Activated naive CD4-positive, alpha-beta T cell treated with anti-CD3 and anti-CD28 coated beads, Interleukin-2, amount 50 U/mL, for 16 hours (primary cell): Measurements from ENCODE around the gene TTLL11.

Source experiments
- DNase-seq: peaks from one replicate; pipeline ENCODE4 v3.0.0-alpha.2; 2020

TTLL11 gene

GRCh38 chr9:122109035-122109813, 16.1 kb upstream of the TTLL11 start:
- DNase-seq, result no peak

DNA sequence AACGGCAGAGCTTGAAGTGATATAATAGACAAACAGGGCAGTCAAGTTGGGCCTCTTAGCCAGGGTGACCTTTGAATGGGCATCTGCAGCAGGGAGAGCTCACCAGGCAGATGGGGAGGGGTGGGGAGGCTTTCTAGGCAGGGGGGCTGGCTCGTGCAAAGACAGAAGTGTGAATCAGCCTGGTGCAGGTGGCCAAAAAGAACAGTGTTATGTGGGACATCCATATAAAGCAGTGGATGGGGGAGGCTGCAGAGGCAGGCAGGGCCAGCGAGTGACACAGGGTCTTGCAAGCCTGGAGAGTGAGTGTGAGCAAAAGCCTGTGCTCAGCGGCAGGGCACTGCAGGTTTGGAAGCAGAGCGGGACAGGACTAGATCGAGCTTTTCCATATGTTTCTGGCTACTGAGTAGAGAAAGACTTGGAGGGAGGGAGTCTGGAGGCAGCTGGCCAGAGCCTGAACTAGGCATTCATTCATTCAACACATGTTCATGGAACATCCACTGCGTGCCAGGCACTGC, 14.2 kb upstream of the TTLL11 start:
- DNase-seq, result no peak

GRCh38 chr9:122106576-122106975, 13.5 kb upstream of the TTLL11 start:
- no peak for DNase-seq

GRCh38 chr9:122103985-122104384, 10.9 kb upstream of the TTLL11 start:
- no peak for DNase-seq

DNA sequence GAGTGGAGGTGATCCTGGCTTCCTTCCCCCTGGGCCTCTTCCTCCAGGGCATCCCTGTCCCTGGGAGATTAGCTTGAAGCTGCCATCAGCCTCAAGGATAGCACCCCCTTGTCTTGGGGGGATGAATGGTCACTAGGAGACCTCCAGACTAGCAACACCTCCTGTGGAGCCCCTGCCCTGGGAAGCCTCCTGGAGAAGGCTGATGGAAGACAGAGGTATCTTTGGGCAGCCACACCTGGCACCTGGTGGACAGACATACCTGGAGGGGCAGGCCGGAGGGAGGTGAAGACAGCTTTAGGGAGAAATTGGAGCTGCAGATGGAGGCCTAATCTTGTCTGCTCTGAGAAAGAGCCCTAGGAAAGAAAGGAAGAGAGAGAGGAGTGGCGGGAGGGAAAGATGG, 9.0 kb upstream of the TTLL11 start:
- no peak for DNase-seq

- DNase-seq, result no peak
Observed at GRCh38 chr9:122100756-122101155, 7.6 kb upstream of the TTLL11 start.

GRCh38 chr9:122099271-122099869, 6.3 kb upstream of the TTLL11 start:
- peak; percentile 80 for DNase-seq

GRCh38 chr9:122097679-122098315, 4.7 kb upstream of the TTLL11 start:
- DNase-seq, result no peak

- DNase-seq, result no peak
Observed at GRCh38 chr9:122096620-122097415, 3.7 kb upstream of the TTLL11 start.

DNA sequence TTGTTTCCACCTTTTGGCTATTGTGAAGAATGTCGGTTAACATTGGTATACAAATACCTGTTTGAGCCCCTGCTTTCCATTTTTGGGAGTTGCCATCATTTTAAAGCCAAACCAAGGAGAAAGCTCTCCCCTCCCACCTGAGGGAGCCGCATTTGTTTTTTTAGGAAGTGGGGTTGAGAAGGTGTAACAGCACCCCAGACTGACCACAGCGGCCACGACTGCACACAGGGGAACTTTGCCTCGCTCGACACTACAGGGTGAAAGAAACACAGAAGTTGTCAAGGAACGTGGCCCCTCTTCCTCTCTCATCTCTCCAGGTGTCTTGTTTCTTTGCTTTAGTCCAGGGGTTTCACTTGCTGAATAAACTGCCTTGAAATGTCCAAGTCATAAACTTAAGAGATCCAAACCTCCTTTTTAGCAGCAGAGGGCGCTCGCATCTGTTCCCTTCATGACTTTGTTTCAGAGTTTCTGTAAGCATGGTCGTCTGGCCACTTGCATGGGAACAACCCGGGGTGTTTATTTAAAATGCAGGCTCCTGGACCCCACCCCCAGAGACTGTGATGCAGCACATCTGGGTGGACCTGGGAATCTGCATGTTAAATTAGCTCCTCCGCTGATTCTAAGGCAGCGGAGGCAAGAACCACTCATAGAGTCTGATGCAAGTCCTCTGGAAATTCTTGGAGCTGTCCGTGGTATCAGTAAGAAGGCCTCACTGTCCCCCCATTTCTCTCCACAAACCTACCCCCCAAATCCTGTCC, 2.1 kb upstream of the TTLL11 start:
- DNase-seq, result peak; percentile 54

DNA sequence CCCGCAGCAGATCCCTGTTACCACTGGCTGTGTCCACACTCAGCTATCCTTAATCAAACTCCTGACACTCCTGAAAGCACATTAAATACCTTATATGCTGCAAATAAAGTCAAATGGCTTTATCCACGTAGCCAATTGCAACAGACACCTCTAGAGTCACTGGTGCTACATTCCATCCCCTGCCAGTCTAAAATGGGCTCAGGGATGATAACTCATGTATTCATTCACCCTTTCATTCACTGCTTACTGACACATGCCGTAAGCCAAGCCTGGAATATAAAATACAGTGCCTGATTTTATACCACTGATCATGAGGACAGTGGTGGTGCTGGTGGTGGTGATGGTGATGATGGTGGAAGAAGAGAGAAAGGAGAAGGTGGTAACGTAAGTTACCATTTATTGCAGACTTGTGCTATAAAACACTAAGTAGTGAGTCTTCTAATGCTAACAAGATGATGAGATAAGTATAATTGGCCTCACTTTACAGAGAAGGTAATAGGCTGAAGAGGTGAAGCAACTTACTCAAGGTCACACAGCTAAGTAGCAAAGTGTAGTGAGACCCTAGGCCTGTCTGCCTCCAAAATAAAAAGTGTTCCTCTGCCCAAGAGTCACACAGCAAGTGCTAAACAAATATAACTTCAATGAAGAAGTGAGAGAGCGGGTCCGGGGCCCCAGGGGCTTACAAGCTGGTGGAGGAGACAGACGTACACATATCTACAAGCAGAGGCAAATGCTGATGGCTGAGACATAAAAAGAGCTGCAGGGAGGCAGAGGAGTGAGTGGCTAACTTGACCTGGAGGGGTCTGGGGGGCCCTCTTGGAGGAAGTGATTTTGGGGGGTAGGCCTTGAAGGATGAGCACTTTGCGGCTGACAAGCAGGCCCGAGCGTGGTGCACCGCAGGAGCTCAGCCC, 1.2 kb downstream of the TTLL11 start:
- no peak for DNase-seq

DNA sequence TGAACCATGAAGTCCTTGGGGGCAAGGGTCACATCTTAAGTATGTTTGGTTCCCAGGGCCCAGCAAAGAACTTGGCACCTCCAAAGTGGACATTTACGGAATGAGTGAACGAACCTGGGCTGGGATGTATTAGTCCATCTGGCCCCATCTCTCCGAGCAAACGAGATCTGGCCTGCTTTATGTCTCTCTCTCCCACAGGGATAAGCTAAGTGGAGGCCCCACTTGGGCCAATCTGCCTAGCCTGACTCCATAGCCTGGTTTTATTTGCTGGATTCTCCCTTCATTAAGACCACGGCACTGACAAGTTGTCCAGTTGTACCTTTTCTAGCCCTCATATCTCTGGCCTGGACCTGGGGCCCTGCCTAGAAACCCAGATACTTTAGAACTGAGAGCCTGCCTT, 2.1 kb downstream of the TTLL11 start:
- no peak for DNase-seq

DNA sequence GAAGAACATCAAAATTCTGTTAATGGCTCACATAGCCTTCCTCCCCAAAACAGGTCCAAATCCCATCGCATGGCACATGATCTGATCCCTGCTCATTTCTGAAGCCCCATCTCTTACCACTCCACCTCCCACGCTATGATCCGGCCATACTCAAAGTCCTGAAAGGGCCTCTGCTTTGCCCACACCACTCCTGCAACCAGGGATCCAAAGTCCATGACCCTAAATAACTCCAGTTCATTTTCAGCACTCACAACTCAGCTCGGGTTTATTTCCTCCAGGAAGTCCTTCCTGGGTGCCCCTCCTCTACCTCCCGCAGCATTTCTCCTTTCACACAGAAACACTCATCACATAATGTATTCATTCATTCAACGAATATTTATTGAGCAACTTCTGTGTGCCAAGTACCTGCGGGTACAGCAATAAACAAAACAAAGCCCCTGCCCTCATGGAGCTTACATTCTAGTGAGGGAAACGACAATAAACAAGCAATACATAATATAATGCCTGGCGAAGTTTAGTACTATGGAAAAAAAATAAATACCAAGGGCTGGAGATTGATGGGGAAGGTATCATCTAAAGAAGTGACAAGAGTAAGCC, 2.7 kb downstream of the TTLL11 start:
- DNase-seq, result no peak

- DNase-seq, result no peak
Observed at GRCh38 chr9:122088880-122089706, 4.0 kb downstream of the TTLL11 start.

GRCh38 chr9:122087406-122088200, 5.5 kb downstream of the TTLL11 start:
- DNase-seq, result no peak

- DNase-seq, result no peak
Observed at GRCh38 chr9:122086873-122087272, 6.2 kb downstream of the TTLL11 start.

GRCh38 chr9:122085260-122085659, 7.8 kb downstream of the TTLL11 start:
- DNase-seq, result no peak

- DNase-seq, result no peak
Observed at GRCh38 chr9:122084026-122084675, 9.0 kb downstream of the TTLL11 start.
